GM12878 (cell line): Measurements from ENCODE around the gene CDK5RAP3. TPM values are rescaled to one million over a fixed set of nuclear protein-coding genes. Genes with fewer than 3 reads are reported as not detected.

Experiments used
- ATAC-seq: fragments of 200-7000 bp; cut with Tn5 transposase; 3 replicates; pipeline ENCODE4 v1.9.1; 2020; ENCODE audit warnings: mild to moderate bottlenecking, moderate library complexity
- BruUV-seq: library from RNA; stranded (reverse); fragments of 400-500 nt; replicated peaks from 2 replicates; lab custom pipeline; 2021; lab: Mats Ljungman, UMichigan
- CTCF ChIA-PET: fragments of 300-600 bp; sonication (Branson Sonifier 250); formaldehyde crosslinking; extraction: SDS; loops from one replicate; lab custom pipeline; 2021; ENCODE audit warnings: inconsistent platforms; lab: Yijun Ruan, JAX
- POLR2A ChIA-PET: fragments of 350-600 bp; formaldehyde crosslinking; extraction: SDS; loops from one replicate; lab custom pipeline; 2021; ENCODE audit warnings: inconsistent platforms; lab: Charles Lee
- RAD21 ChIA-PET: fragments of 300-600 bp; sonication (Branson Sonifier 250); formaldehyde crosslinking; loops from one replicate; lab custom pipeline; 2023; ENCODE audit warnings: antibody characterized with exemption; ENCODE audit not compliant: unreplicated experiment; lab: Charles Lee
- SMC1A ChIA-PET: fragments of 300-600 bp; sonication (Branson Sonifier 250); formaldehyde crosslinking; loops from one replicate; lab custom pipeline; 2023; ENCODE audit not compliant: unreplicated experiment, uncharacterized antibody; lab: Charles Lee
- DNase-seq: peaks from one replicate; pipeline ENCODE4 v3.0.0-alpha.2; 2011; ENCODE audit warnings: low read depth, low spot score
- FAIRE-seq: peaks from 3 replicates; lab custom pipeline; 2011; peaks lifted over from hg19 to GRCh38; lab: Jason Lieb, UNC
- H2AFZ ChIP-seq: 2 replicates; pipeline ENCODE4 v1.6.0; 2011; ENCODE audit warnings: low read depth, low read length, control low read depth; ENCODE audit not compliant: control insufficient read depth
- H3K27ac ChIP-seq: 2 replicates; pipeline ENCODE4 v1.5.1; 2011; ENCODE audit warnings: control low read depth; ENCODE audit not compliant: control insufficient read depth, insufficient read depth
- H3K27me3 ChIP-seq, 2 experiments: replicated peaks in 1 of 2; 2 replicates each; pipeline versions ENCODE4 v1.6.0 to v1.6.1; 2011; ENCODE audit warnings: low read length in 1 of 2; ENCODE audit not compliant: control insufficient read depth in 2 of 2, insufficient read depth in 2 of 2
- H3K36me3 ChIP-seq, 2 experiments: 2 replicates each; pipeline ENCODE4 v1.5.1; 2011; ENCODE audit warnings: low read length in 1 of 2; ENCODE audit not compliant: control insufficient read depth in 2 of 2, insufficient read depth in 2 of 2
- H3K4me1 ChIP-seq: 2 replicates; pipeline ENCODE4 v1.6.1; 2011; ENCODE audit warnings: mild to moderate bottlenecking, low read length, moderate library complexity, mixed read lengths; ENCODE audit not compliant: control insufficient read depth, insufficient read depth
- H3K4me2 ChIP-seq: 2 replicates; pipeline ENCODE4 v1.6.0; 2011; ENCODE audit warnings: control low read depth; ENCODE audit not compliant: control insufficient read depth, insufficient read depth
- H3K4me3 ChIP-seq: fragments of 200-600 bp; sonication (generic); 2 replicates; pipeline ENCODE4 v1.5.1; 2016
- H3K79me2 ChIP-seq: 2 replicates; pipeline ENCODE4 v1.6.0; 2011; ENCODE audit warnings: low read length; ENCODE audit not compliant: control insufficient read depth, insufficient read depth
- H3K9ac ChIP-seq: 2 replicates; pipeline ENCODE4 v1.8.0; 2011; ENCODE audit warnings: low read length, control low read depth, mixed read lengths; ENCODE audit not compliant: control insufficient read depth, insufficient read depth
- H3K9me3 ChIP-seq: replicated peaks from 3 replicates; pipeline ENCODE4 v1.5.1; 2011; ENCODE audit warnings: mild to moderate bottlenecking, low read length; ENCODE audit not compliant: control insufficient read depth, insufficient read depth
- H4K20me1 ChIP-seq: 2 replicates; pipeline ENCODE4 v1.6.0; 2011; ENCODE audit not compliant: control insufficient read depth, insufficient read depth
- CREM ChIP-seq: IDR thresholded peaks from 2 replicates; pipeline ENCODE4 v1.6.1; 2014; ENCODE audit warnings: antibody characterized with exemption, low read depth
- MAX ChIP-seq: IDR thresholded peaks from 2 replicates; pipeline ENCODE4 v1.6.1; 2012; ENCODE audit warnings: low read depth, low read length, improper control_type of control experiment
- PAX8 ChIP-seq: fragments of 450-650 bp; IDR thresholded peaks from 2 replicates; pipeline ENCODE4 v1.6.1; 2017; ENCODE audit warnings: mild to moderate bottlenecking, moderate library complexity
- REST ChIP-seq: IDR thresholded peaks from 2 replicates; pipeline ENCODE4 v1.6.1; 2012; ENCODE audit warnings: mild to moderate bottlenecking, low read depth, low read length
- TCF3 ChIP-seq: IDR thresholded peaks from 2 replicates; pipeline ENCODE4 v1.6.1; 2012; ENCODE audit warnings: low read depth, mild to moderate bottlenecking, low read length, borderline replicate concordance; ENCODE audit not compliant: insufficient read depth
- YBX1 ChIP-seq: fragments of 450-650 bp; IDR thresholded peaks from 2 replicates; pipeline ENCODE4 v1.6.1; 2016; ENCODE audit warnings: antibody characterized with exemption
- ZBTB40 ChIP-seq: fragments of 450-650 bp; IDR thresholded peaks from 2 replicates; pipeline ENCODE4 v1.6.1; 2016; ENCODE audit warnings: mild to moderate bottlenecking, moderate library complexity, borderline replicate concordance
- ZZZ3 ChIP-seq: IDR thresholded peaks from 2 replicates; pipeline ENCODE4 v1.6.1; 2011; ENCODE audit warnings: low read depth; ENCODE audit not compliant: control insufficient read depth, insufficient read length
- WGBS: methylation state at CpG from one replicate; pipeline ENCODE4 v1.1.6; 2016; ENCODE audit warnings: low lambda C conversion rate; ENCODE audit not compliant: insufficient replicate concordance, insufficient coverage; ENCODE audit errors: missing lambda C conversion rate; 5-methylcytosine and 5-hydroxymethylcytosine counted together
- in situ Hi-C: fragments of 300-500 bp; cut with MboI; formaldehyde crosslinking; loops from 9 replicates; pipeline ENCODE4 v1.14.3; 2018; ENCODE audit warnings: mixed read lengths
- intact Hi-C: fragments of 100-400 bp; cut with micrococcal nuclease; formaldehyde crosslinking; loops from one replicate; pipeline ENCODE4 v1.14.2; 2022; ENCODE audit not compliant: unreplicated experiment
- polyA plus RNA-seq, 11 experiments: library from polyadenylated mRNA; depleted of rRNA in 4 of 11; unstranded in 6 of 11; stranded (reverse) in 5 of 11; fragments of >200 nt; fragmentation: Nextera tagmentation in 4 of 11; fragmentation: Illumina TruSeq in 1 of 11; extraction: Ambion mirVana in 4 of 11; extraction: Trizol in 1 of 11; gene quantifications; 1 replicate in 1 of 11; 2 replicates in 10 of 11; pipeline versions ENCODE4 v1.2.1 to v1.2.3, GENCODE V29; 2011 to 2016; ENCODE audit warnings: inconsistent platforms in 2 of 11, missing spikeins in 2 of 11, low read depth in 1 of 11
- total RNA-seq, 4 experiments: library from RNA; depleted of rRNA in 3 of 4; stranded (reverse); fragments of >200 nt in 3 of 4; fragmentation: Illumina TruSeq in 1 of 4; extraction: Trizol in 1 of 4; gene quantifications; 2 replicates each; pipeline versions ENCODE4 v1.2.1 to v1.2.3, GENCODE V29; 2013 to 2021

Gene CDK5RAP3
- total and polyA plus RNA-seq, 10 of the 15 experiments (the other 5 are each of a cell fraction or from before 2014, with no cell fraction given) = 69.4 to 237 (median 160) TPM

- TF ChIP-seq PAX8 (no peak), TCF3 (no peak), ZZZ3 (no peak), YBX1 (no peak), CREM (no peak), ZBTB40 (no peak)
Measured at GRCh38 chr17:48028736-48029135, 57.8 kb downstream of the CDK5RAP3 start (continued).

GRCh38 chr17:48030531-48030930 is 59.6 kb downstream of the CDK5RAP3 start:
- no peak overlapping the region for H3K4me3 ChIP-seq
- SMC1A ChIA-PET = interaction anchor here (0.7 to 7.4 kb wide), 4 partner anchors 13 to 50 kb away, joined by 3 to 100 read pairs (median 7); no protein-coding TSS in a partner anchor
- POLR2A ChIA-PET = interaction anchor here (1.5 to 1.8 kb wide), 2 partner anchors 16 to 38 kb away, joined by 4 to 7 read pairs; no protein-coding TSS in a partner anchor
- FAIRE-seq (no peak), DNase-seq (no peak), ATAC-seq (no peak)
- H3K79me2 ChIP-seq = no peaks in the 10 kb centered on the region
- peaks cover 14% of the 10 kb centered on the region for H3K4me1 ChIP-seq
- CTCF ChIA-PET = interaction anchor here (1.0 to 7.9 kb wide), 7 partner anchors 12 to 52 kb away, joined by 3 to 176 read pairs (median 5); partner anchors contain the start of gene NFE2L1
- H3K9me3 ChIP-seq = no peaks in the 10 kb centered on the region
- 65% methylated on average over 5 of the region's 5 CpGs for WGBS
- BruUV-seq = no TSS peak
- TF ChIP-seq MAX = no peak
- TF ChIP-seq REST = no peak
- in situ Hi-C loops (no loop called here), intact Hi-C loops (no loop called here)
- H3K36me3 ChIP-seq = no peaks in the 10 kb centered on the region
- H3K4me2 ChIP-seq = no peak overlapping the region
- H4K20me1 ChIP-seq = peaks cover 5% of the 10 kb centered on the region; the same call in 1 of the 2 replicates
- H3K27ac ChIP-seq = no peak overlapping the region
- RAD21 ChIA-PET = interaction anchor here (0.9 to 1.2 kb wide), 3 partner anchors 18 to 43 kb away, joined by 3 read pairs; partner anchors contain the start of gene NFE2L1
- H2AFZ ChIP-seq = no peak overlapping the region
- H3K9ac ChIP-seq = no peak overlapping the region
- peaks cover 0 to 2% of the 10 kb centered on the region in 2 experiments; a peak in 2 of 4 replicates for H3K27me3 ChIP-seq
